ENCODE results near the gene SIRPB2. TPM values are rescaled to one million over a fixed set of nuclear protein-coding genes. Genes with fewer than 3 reads are reported as not detected.

SIRPB2 gene
- total RNA-seq, 1 experiment from 2014 or later, result 7.1 TPM

DNA sequence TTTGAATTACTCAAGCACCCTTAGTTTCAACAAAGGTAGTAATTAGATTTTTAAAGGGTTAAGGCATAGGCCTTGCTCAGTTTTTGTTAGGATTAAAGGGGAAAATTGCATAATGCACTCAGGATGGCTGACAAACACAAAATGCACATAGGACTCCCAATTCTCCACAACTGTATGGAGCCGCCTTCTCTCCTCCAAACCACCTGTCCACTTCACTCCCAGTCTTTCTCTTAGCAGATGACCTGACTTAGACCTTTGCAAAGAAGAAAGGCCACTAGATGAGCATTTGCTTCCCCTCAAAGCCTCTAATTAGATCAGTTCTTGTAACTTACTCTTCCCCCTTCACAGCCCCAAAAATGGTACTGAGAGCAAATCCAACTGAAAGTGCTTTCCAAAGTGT is 44.7 kb downstream of the SIRPB2 start:
- ChIA-PET POLR2A (ENCODE audit: unreplicated experiment) (no interaction called here), CTCF (no interaction called here)
- peaks cover 61% of the 10 kb centered on the region for H3K36me3 ChIP-seq (ENCODE audit: low read depth)

DNA sequence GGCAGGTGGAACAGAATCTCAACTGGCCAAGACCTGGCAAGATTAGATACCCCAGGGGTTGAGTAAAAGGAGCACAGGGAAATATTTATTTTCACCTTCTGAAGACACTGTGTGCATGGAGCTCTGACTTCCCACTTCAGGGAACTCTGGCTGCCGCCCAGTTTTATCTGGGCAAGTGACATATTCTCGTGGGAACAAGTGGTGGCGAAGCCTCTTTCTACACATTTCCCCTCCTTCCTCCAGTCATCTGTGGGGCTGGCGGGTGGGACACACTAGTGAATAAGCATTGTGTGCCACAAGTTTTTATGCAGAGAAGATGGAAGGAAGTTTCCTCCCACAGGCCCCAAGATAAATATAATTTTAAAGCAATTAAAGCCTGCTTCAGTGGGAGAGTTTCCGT is 48.1 kb downstream of the SIRPB2 start:
- CTCF ChIA-PET, result interaction anchor here (1.8 kb wide), 1 partner anchor 61 kb away, joined by 4 read pairs; no protein-coding TSS in a partner anchor
- intact Hi-C loops (cut with micrococcal nuclease; ENCODE audit: unreplicated experiment), result no loop called here
- Histone ChIP-seq H3K27me3 (ENCODE audit: insufficient read depth, low read depth) (no peaks in the 10 kb centered on the region), H3K4me1 (replicated peaks; ENCODE audit: insufficient read depth) (no peaks in the 10 kb centered on the region), H3F3A (ENCODE audit: insufficient read depth, low read depth) (peaks cover 15% of the 10 kb centered on the region; the same call in 1 of the 2 replicates), H3K4me3 (no peak overlapping the region), H3K27ac (no peak overlapping the region), H4K20me1 (ENCODE audit: insufficient read depth) (no peaks in the 10 kb centered on the region), H3K9me2 (ENCODE audit: insufficient read depth) (no peaks in the 10 kb centered on the region), H3K79me2 (ENCODE audit: low read depth) (no peaks in the 10 kb centered on the region), H2AFZ (no peak overlapping the region), H3K36me3 (ENCODE audit: low read depth) (peaks cover 30% of the 10 kb centered on the region; the same call in 1 of the 2 replicates), H3K4me2 (no peak overlapping the region), H3K9me3 (ENCODE audit: insufficient read depth, low read depth) (no peaks in the 10 kb centered on the region)
- POLR2A ChIA-PET (ENCODE audit: unreplicated experiment), result no interaction called here
- no peak for TF ChIP-seq EZH2 (IDR thresholded peaks at IDR 0.05; ENCODE audit: low read depth)
- TF ChIP-seq, protein P1, sequence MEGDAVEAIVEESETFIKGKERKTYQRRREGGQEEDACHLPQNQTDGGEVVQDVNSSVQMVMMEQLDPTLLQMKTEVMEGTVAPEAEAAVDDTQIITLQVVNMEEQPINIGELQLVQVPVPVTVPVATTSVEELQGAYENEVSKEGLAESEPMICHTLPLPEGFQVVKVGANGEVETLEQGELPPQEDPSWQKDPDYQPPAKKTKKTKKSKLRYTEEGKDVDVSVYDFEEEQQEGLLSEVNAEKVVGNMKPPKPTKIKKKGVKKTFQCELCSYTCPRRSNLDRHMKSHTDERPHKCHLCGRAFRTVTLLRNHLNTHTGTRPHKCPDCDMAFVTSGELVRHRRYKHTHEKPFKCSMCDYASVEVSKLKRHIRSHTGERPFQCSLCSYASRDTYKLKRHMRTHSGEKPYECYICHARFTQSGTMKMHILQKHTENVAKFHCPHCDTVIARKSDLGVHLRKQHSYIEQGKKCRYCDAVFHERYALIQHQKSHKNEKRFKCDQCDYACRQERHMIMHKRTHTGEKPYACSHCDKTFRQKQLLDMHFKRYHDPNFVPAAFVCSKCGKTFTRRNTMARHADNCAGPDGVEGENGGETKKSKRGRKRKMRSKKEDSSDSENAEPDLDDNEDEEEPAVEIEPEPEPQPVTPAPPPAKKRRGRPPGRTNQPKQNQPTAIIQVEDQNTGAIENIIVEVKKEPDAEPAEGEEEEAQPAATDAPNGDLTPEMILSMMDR (conservative IDR thresholded peaks at IDR 0.05), result no peak
- BruUV-seq (replicated peaks), result no TSS peak
- DNase-seq, result no peak

More for the DNA sequence above, 44.7 kb downstream of the SIRPB2 start:
- Histone ChIP-seq H3K4me3 (no peak overlapping the region), H3K4me1 (replicated peaks; ENCODE audit: insufficient read depth) (no peaks in the 10 kb centered on the region), H3K27me3 (ENCODE audit: insufficient read depth, low read depth) (no peaks in the 10 kb centered on the region), H3F3A (ENCODE audit: insufficient read depth, low read depth) (peaks cover 2% of the 10 kb centered on the region; the same call in 1 of the 2 replicates), H3K79me2 (ENCODE audit: low read depth) (no peaks in the 10 kb centered on the region), H3K27ac (no peak overlapping the region), H4K20me1 (ENCODE audit: insufficient read depth) (no peaks in the 10 kb centered on the region), H3K9me2 (ENCODE audit: insufficient read depth) (no peaks in the 10 kb centered on the region), H2AFZ (no peak overlapping the region), H3K4me2 (no peak overlapping the region), H3K9me3 (ENCODE audit: insufficient read depth, low read depth) (no peaks in the 10 kb centered on the region)
- BruUV-seq (replicated peaks), result no TSS peak
- intact Hi-C loops (cut with micrococcal nuclease; ENCODE audit: unreplicated experiment), result no loop called here
- no peak for DNase-seq
- no peak for TF ChIP-seq EZH2 (IDR thresholded peaks at IDR 0.05; ENCODE audit: low read depth)
- TF ChIP-seq, protein P1 (conservative IDR thresholded peaks at IDR 0.05), result no peak

DNA sequence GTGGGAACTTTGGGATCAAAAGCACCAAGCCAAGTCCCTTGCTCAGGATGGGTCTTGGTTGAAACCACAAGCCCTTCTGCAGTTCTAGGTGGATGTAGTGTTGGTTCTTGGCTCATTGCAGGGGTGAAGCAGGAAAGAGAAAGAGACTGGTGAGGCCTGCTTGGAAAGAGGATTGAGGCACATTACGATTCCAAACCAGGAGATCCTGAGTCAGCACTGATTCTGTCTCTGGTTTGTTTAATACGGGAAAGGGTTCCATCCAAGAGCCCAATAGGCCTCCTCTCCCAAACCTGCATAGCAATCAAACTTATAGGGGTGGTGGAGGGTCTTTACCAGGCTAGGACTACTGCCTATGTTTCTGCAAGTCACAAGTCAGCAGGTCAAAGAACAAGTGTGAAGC is 48.9 kb downstream of the SIRPB2 start:
- intact Hi-C loops (cut with micrococcal nuclease; ENCODE audit: unreplicated experiment), result no loop called here
- POLR2A ChIA-PET (ENCODE audit: unreplicated experiment), result no interaction called here

More for the DNA sequence above, 48.9 kb downstream of the SIRPB2 start:
- Histone ChIP-seq H3K27ac (no peak overlapping the region), H2AFZ (no peak overlapping the region), H3K4me3 (no peak overlapping the region), H3K9me3 (ENCODE audit: insufficient read depth, low read depth) (no peaks in the 10 kb centered on the region), H3K36me3 (ENCODE audit: low read depth) (peaks cover 28% of the 10 kb centered on the region; the same call in 1 of the 2 replicates), H3K9me2 (ENCODE audit: insufficient read depth) (no peaks in the 10 kb centered on the region), H4K20me1 (ENCODE audit: insufficient read depth) (no peaks in the 10 kb centered on the region), H3K4me1 (replicated peaks; ENCODE audit: insufficient read depth) (0 out of 2 replicates have a peak, but pooled peaks cover 2% of the 10 kb centered on the region), H3K79me2 (ENCODE audit: low read depth) (no peaks in the 10 kb centered on the region), H3K27me3 (ENCODE audit: insufficient read depth, low read depth) (no peaks in the 10 kb centered on the region), H3F3A (ENCODE audit: insufficient read depth, low read depth) (peaks cover 20% of the 10 kb centered on the region), H3K4me2 (no peak overlapping the region)
- DNase-seq, result no peak
- no peak for TF ChIP-seq EZH2 (IDR thresholded peaks at IDR 0.05; ENCODE audit: low read depth)
- TF ChIP-seq, protein P1 (conservative IDR thresholded peaks at IDR 0.05), result no peak
- CTCF ChIA-PET, result no interaction called here
- BruUV-seq (replicated peaks), result no TSS peak
